B cell (primary cell): ENCODE results near the gene CCND3.

ENCODE experiments used
- CTCF ChIP-seq: fragments of 200-600 bp; IDR thresholded peaks from one replicate; pipeline ENCODE4 v1.8.0; 2022; ENCODE audit warnings: antibody characterized with exemption, mild to moderate bottlenecking
- EZH2 ChIP-seq: IDR thresholded peaks from 2 replicates; pipeline ENCODE4 v1.6.1; 2012; ENCODE audit warnings: borderline replicate concordance, low read depth, mild to moderate bottlenecking, moderate library complexity, low read length; ENCODE audit not compliant: insufficient read depth, poor library complexity, severe bottlenecking

GRCh38 chr6:41894366-41895299 is 47.0 kb downstream of the CCND3 start:
- TF ChIP-seq CTCF (no peak), EZH2 (no peak)
